Measurements from ENCODE around the gene RPTOR.
A peak's percentile ranks its signal among the peaks of the same experiment; 100 is the strongest.

Gene RPTOR

GRCh38 chr17:80798595-80799537, 254.2 kb downstream of the RPTOR start:
- H3K27ac ChIP-seq: peak overlapping the region; percentile 26
- no peak for TF ChIP-seq CTCF (conservative IDR thresholded peaks at IDR 0.05; ENCODE audit: low read depth)
- ChIA-PET POLR2A (ENCODE audit: low non-redundant PET) (no interaction called here), CTCF (interaction anchor here (0.5 to 0.6 kb wide), 2 partner anchors 229 to 741 kb away, joined by 3 read pairs; no protein-coding TSS in a partner anchor)
- no peak for DNase-seq (ENCODE audit: low spot score)

GRCh38 chr17:80799538-80800480, 255.2 kb downstream of the RPTOR start:
- CTCF ChIA-PET: interaction anchor here (0.5 to 0.6 kb wide), 2 partner anchors 228 to 742 kb away, joined by 3 read pairs; no protein-coding TSS in a partner anchor
- peak overlapping the region; percentile 26; the same call in 1 of the 2 replicates for H3K27ac ChIP-seq
- no peak for DNase-seq (ENCODE audit: low spot score)
- TF ChIP-seq CTCF (conservative IDR thresholded peaks at IDR 0.05; ENCODE audit: low read depth): no peak
- POLR2A ChIA-PET (ENCODE audit: low non-redundant PET): interaction anchor here (0.7 kb wide), 1 partner anchor 1699 kb away, joined by 3 read pairs; no protein-coding TSS in a partner anchor

GRCh38 chr17:80800481-80801391, 256.1 kb downstream of the RPTOR start:
- CTCF ChIA-PET: interaction anchor here (1.3 kb wide), 1 partner anchor 9 kb away, joined by 3 read pairs; no protein-coding TSS in a partner anchor

GRCh38 chr17:80802626-80803450, 258.2 kb downstream of the RPTOR start:
- no peak for DNase-seq (ENCODE audit: low spot score)
- H3K27ac ChIP-seq: no peak overlapping the region
- POLR2A ChIA-PET (ENCODE audit: low non-redundant PET): no interaction called here
- no peak for TF ChIP-seq CTCF (conservative IDR thresholded peaks at IDR 0.05; ENCODE audit: low read depth)
- CTCF ChIA-PET: interaction anchor here (0.6 kb wide), 1 partner anchor 355 kb away, joined by 6 read pairs; no protein-coding TSS in a partner anchor

More at GRCh38 chr17:80800481-80801391, 256.1 kb downstream of the RPTOR start:
- POLR2A ChIA-PET (ENCODE audit: low non-redundant PET): interaction anchor here (0.7 kb wide), 1 partner anchor 1698 kb away, joined by 3 read pairs; no protein-coding TSS in a partner anchor
- no peak for DNase-seq (ENCODE audit: low spot score)
- TF ChIP-seq CTCF (conservative IDR thresholded peaks at IDR 0.05; ENCODE audit: low read depth): no peak
- peak overlapping the region; percentile 16 for H3K27ac ChIP-seq

Data from RWPE1 (cell line).